Tibial nerve (tissue), 4 donors: ENCODE results near the gene PLCB3.

Source experiments
- CTCF ChIP-seq, 5 experiments: fragments of 200-600 bp in 3 of 5; fragments of 450-650 bp in 2 of 5; sonication (generic) in 3 of 5; IDR thresholded peaks; one replicate each; pipeline ENCODE4 v1.5.1; 2016 to 2019; ENCODE audit warnings: antibody characterized with exemption in 5 of 5, mild to moderate bottlenecking in 3 of 5, moderate library complexity in 2 of 5
- EP300 ChIP-seq, 2 donors: sonication (generic); formaldehyde crosslinking; IDR thresholded peaks; one replicate each; pipeline ENCODE4 v1.6.1; 2017; ENCODE audit warnings: antibody characterized with exemption in 2 of 2, mild to moderate bottlenecking in 1 of 2
- POLR2A ChIP-seq, 2 donors: fragments of 450-650 bp; IDR thresholded peaks; one replicate each; pipeline ENCODE4 v1.6.1; 2017; ENCODE audit warnings: antibody characterized with exemption in 2 of 2, mild to moderate bottlenecking in 2 of 2, moderate library complexity in 2 of 2

GRCh38 chr11:64296830-64297698 lies 45.7 kb downstream of the PLCB3 start:
- TF ChIP-seq CTCF (IDR thresholded peaks at IDR 0.05): no peak
- no peak for TF ChIP-seq EP300 (IDR thresholded peaks at IDR 0.05)
- no peak for TF ChIP-seq POLR2A (IDR thresholded peaks at IDR 0.05)
